ENCODE data around the gene TC2N. TPM values are rescaled to one million over a fixed set of nuclear protein-coding genes. Genes with fewer than 3 reads are reported as not detected.

Gene TC2N
- total RNA-seq, 1 experiment from 2014 or later, result 16.4 TPM

GRCh38 chr14:91748049-91748448, 119.3 kb downstream of the TC2N start:
- no peaks in the 10 kb centered on the region for H4K20me1 ChIP-seq (ENCODE audit: control insufficient read depth, insufficient read depth, insufficient read length)
- Mint-ChIP-seq H3K27me3 (ENCODE audit: low read depth) (no peaks in the 10 kb centered on the region), H3K36me3 (ENCODE audit: insufficient read depth in 1 of 3, low read depth in 3 of 3) (no peaks in the 10 kb centered on the region), H3K4me3 (no peak overlapping the region), H3K4me1 (peaks cover 4 to 6% of the 10 kb centered on the region in 2 experiments), H3K27ac (no peak overlapping the region), H3K9me3 (no peaks in the 10 kb centered on the region)
- no peak overlapping the region for H2BK20ac ChIP-seq (ENCODE audit: low read depth, low read length, poor library complexity, severe bottlenecking)
- no peak overlapping the region for H3T11ph ChIP-seq (ENCODE audit: low read length)
- no peak overlapping the region for H3K4ac ChIP-seq (ENCODE audit: low read depth, low read length)
- H3K4me2 ChIP-seq (ENCODE audit: insufficient read depth, insufficient read length, low read length), result no peak overlapping the region
- H4K8ac ChIP-seq (replicated peaks; ENCODE audit: insufficient read length, low read depth, low read length), result no peak overlapping the region
- no peaks in the 10 kb centered on the region for H3K79me1 ChIP-seq (ENCODE audit: insufficient read depth, low read depth, low read length, poor library complexity, severe bottlenecking)
- H3K23me2 ChIP-seq (ENCODE audit: insufficient read length, low read depth, low read length, poor library complexity, severe bottlenecking), result no peaks in the 10 kb centered on the region
- DNase-seq, result no peak
- no peak overlapping the region for H3K56ac ChIP-seq (ENCODE audit: insufficient read length, low read depth, low read length)
- no peak overlapping the region for H2BK5ac ChIP-seq (ENCODE audit: insufficient read length, low read length)
- H3K18ac ChIP-seq (ENCODE audit: insufficient read length, low read depth, low read length), result no peak overlapping the region
- H4K91ac ChIP-seq (ENCODE audit: insufficient read length, low read depth, low read length), result no peak overlapping the region
- H2BK120ac ChIP-seq (ENCODE audit: low read depth, low read length, poor library complexity, severe bottlenecking), result no peak overlapping the region
- H4K5ac ChIP-seq (ENCODE audit: insufficient read length, low read depth, low read length), result no peak overlapping the region
- H3K9ac ChIP-seq (ENCODE audit: extremely low read depth, insufficient read length, low read length), result no peak overlapping the region
- no peak overlapping the region for H3K27ac ChIP-seq (ENCODE audit: insufficient read length, low read depth, low read length)
- no peak overlapping the region for H2BK12ac ChIP-seq (ENCODE audit: insufficient read length, low read depth, low read length)
- H3K27me3 ChIP-seq (ENCODE audit: insufficient read depth, low read length), result no peaks in the 10 kb centered on the region
- no CpG with 5 or more reads among the region's 2 CpGs for WGBS (ENCODE audit: extremely low coverage, insufficient read length, low lambda C conversion rate)
- no peaks in the 10 kb centered on the region for H3K4me1 ChIP-seq (ENCODE audit: insufficient read depth, low read length)
- no peaks in the 10 kb centered on the region for H3K9me3 ChIP-seq (ENCODE audit: control insufficient read depth, low read depth, low read length)
- no peak overlapping the region for H2BK15ac ChIP-seq (ENCODE audit: low read depth, low read length)
- H3K79me2 ChIP-seq (ENCODE audit: insufficient read depth, low read length), result 0 out of 2 replicates have a peak, but pooled peaks cover 1% of the 10 kb centered on the region
- H2AFZ ChIP-seq (ENCODE audit: low read length), result no peak overlapping the region
- TF ChIP-seq CTCF (conservative IDR thresholded peaks at IDR 0.05), result no peak
- no peak overlapping the region for H2AK5ac ChIP-seq (ENCODE audit: insufficient read length, low read length)
- no peak overlapping the region for H3K14ac ChIP-seq (ENCODE audit: insufficient read depth, low read length)
- H3K23ac ChIP-seq (ENCODE audit: insufficient read length, low read depth, low read length), result no peak overlapping the region
